HepG2 (cell line): ENCODE measurements around the gene SRCIN1. TPM values are rescaled to one million over a fixed set of nuclear protein-coding genes. Genes with fewer than 3 reads are reported as not detected.
A peak's percentile ranks its signal among the peaks of the same experiment; 100 is the strongest.

Experiments
- ATAC-seq: fragments of 200-7000 bp; cut with Tn5 transposase; 3 replicates; pipeline ENCODE4 v1.9.1; 2020; ENCODE audit warnings: mild to moderate bottlenecking, moderate library complexity
- BruUV-seq: library from RNA; stranded (reverse); fragments of 400-500 nt; replicated peaks from 2 replicates; lab custom pipeline; 2021; lab: Mats Ljungman, UMichigan
- CTCF ChIA-PET: fragments of 300-600 bp; formaldehyde crosslinking; extraction: SDS; loops from one replicate; lab custom pipeline; 2021; ENCODE audit warnings: low total read pairs, inconsistent platforms, low intra/inter-chr PET ratio; lab: Yijun Ruan, JAX
- POLR2A ChIA-PET: fragments of 350-600 bp; sonication (Branson Sonifier 250); formaldehyde crosslinking; loops from one replicate; lab custom pipeline; 2020; ENCODE audit warnings: antibody characterized with exemption, inconsistent platforms; lab: Yijun Ruan, JAX
- DNase-seq: peaks from one replicate; pipeline ENCODE4 v3.0.0-alpha.2; 2015; ENCODE audit warnings: low spot score
- FAIRE-seq: peaks from 3 replicates; lab custom pipeline; 2011; peaks lifted over from hg19 to GRCh38; lab: Jason Lieb, UNC
- H2AFZ ChIP-seq: one replicate; pipeline ENCODE4 v1.6.1; 2011; ENCODE audit warnings: low read length, inconsistent platforms
- H3K27ac ChIP-seq: fragments of 300-600 bp; 3 replicates; pipeline ENCODE4 v1.8.0; 2011; ENCODE audit warnings: mixed run types, mild to moderate bottlenecking, mixed read lengths, low read length, inconsistent platforms; ENCODE audit not compliant: insufficient read depth; ENCODE audit errors: extremely low read length
- H3K27me3 ChIP-seq, 2 experiments: fragments of 200-600 bp in 1 of 2; 2 replicates in 1 of 2; 3 replicates in 1 of 2; pipeline versions ENCODE4 v1.6.0 to v1.8.0; 2011; ENCODE audit warnings: low read length in 2 of 2, mild to moderate bottlenecking in 2 of 2, moderate library complexity in 2 of 2, inconsistent platforms in 1 of 2; ENCODE audit not compliant: insufficient read depth in 2 of 2, control insufficient read depth in 1 of 2
- H3K36me3 ChIP-seq, 2 experiments: fragments of 200-600 bp in 1 of 2; replicated peaks in 1 of 2; 2 replicates in 1 of 2; 3 replicates in 1 of 2; pipeline versions ENCODE4 v1.5.1 to v1.8.0; 2011; ENCODE audit warnings: low read length in 2 of 2, inconsistent platforms in 1 of 2; ENCODE audit not compliant: insufficient read depth in 2 of 2, control insufficient read depth in 1 of 2
- H3K4me1 ChIP-seq: 2 replicates; pipeline ENCODE4 v1.5.1; 2012; ENCODE audit warnings: low read length, inconsistent platforms; ENCODE audit not compliant: insufficient read depth
- H3K4me2 ChIP-seq: 2 replicates; pipeline ENCODE4 v1.6.0; 2011; ENCODE audit warnings: low read depth, low read length, inconsistent platforms
- H3K4me3 ChIP-seq, 3 experiments: fragments of 200-600 bp in 1 of 3; sonication (generic), shearing (Covaris generic) in 1 of 3; replicated peaks in 1 of 3; 2 replicates each; pipeline ENCODE4 v1.5.1; 2011 to 2016; ENCODE audit warnings: low read length in 3 of 3, inconsistent platforms in 2 of 3, low read depth in 2 of 3, mild to moderate bottlenecking in 2 of 3, control low read depth in 1 of 3, mixed read lengths in 1 of 3; ENCODE audit not compliant: insufficient read depth in 1 of 3
- H3K79me2 ChIP-seq: one replicate; pipeline ENCODE4 v1.6.1; 2011; ENCODE audit warnings: low read length, inconsistent platforms; ENCODE audit not compliant: insufficient read depth
- H3K9ac ChIP-seq: 2 replicates; pipeline ENCODE4 v1.6.0; 2011; ENCODE audit warnings: mild to moderate bottlenecking, low read depth, low read length, inconsistent platforms; ENCODE audit not compliant: insufficient read depth
- H3K9me3 ChIP-seq: 2 replicates; pipeline ENCODE4 v1.5.1; 2012; ENCODE audit warnings: mild to moderate bottlenecking, low read length
- H4K20me1 ChIP-seq: 2 replicates; pipeline ENCODE4 v1.6.0; 2011; ENCODE audit warnings: inconsistent platforms, mild to moderate bottlenecking, low read length, moderate library complexity; ENCODE audit not compliant: insufficient read depth
- HNRNPK ChIP-seq: fragments of 200-400 bp; formaldehyde crosslinking; IDR thresholded peaks from 2 replicates; pipeline ENCODE4 v1.6.1; 2018; ENCODE audit warnings: low read length, low read depth, moderate library complexity, mild to moderate bottlenecking; ENCODE audit not compliant: poor library complexity, severe bottlenecking
- MXD4 ChIP-seq: IDR thresholded peaks from 2 replicates; pipeline ENCODE4 v1.6.1; 2016; ENCODE audit warnings: mild to moderate bottlenecking, missing biosample characterization, missing genetic modification reagents
- NPAS2 ChIP-seq: sonication (generic); formaldehyde crosslinking; IDR thresholded peaks from 2 replicates; pipeline ENCODE4 v1.8.0; 2022; ENCODE audit warnings: mild to moderate bottlenecking, missing genetic modification reagents, borderline replicate concordance
- THAP11 ChIP-seq: IDR thresholded peaks from 2 replicates; pipeline ENCODE4 v1.6.1; 2016; ENCODE audit warnings: missing biosample characterization, missing genetic modification reagents
- WGBS: methylation state at CpG from one replicate; pipeline ENCODE4 v1.1.6; 2017; ENCODE audit warnings: low lambda C conversion rate; 5-methylcytosine and 5-hydroxymethylcytosine counted together
- in situ Hi-C: cut with HindIII; loops from 2 replicates; pipeline ENCODE4 v1.10.0; 2017; ENCODE audit warnings: low pct_unique_long_range_greater_than_20kb; ENCODE audit not compliant: extremely low pct_ligation_motif_present
- intact Hi-C: fragments of 100-400 bp; cut with micrococcal nuclease; formaldehyde crosslinking; loops from one replicate; pipeline ENCODE4 v1.10.0; 2022; ENCODE audit not compliant: unreplicated experiment
- polyA plus RNA-seq, 8 experiments: library from polyadenylated mRNA; depleted of rRNA in 3 of 8; stranded (reverse) in 7 of 8; unstranded in 1 of 8; fragments of >200 nt; fragmentation: Illumina TruSeq in 4 of 8; extraction: Trizol in 4 of 8; gene quantifications; 2 replicates each; pipeline versions ENCODE4 v1.2.1 to v1.2.3, GENCODE V29; 2011 to 2016; ENCODE audit warnings: low read depth in 4 of 8, missing spikeins in 1 of 8, mixed read lengths in 1 of 8; ENCODE audit not compliant: insufficient read depth in 1 of 8
- total RNA-seq, 5 experiments: library from RNA; depleted of rRNA; stranded (reverse); fragments of >200 nt; fragmentation: Illumina TruSeq; extraction: Trizol; gene quantifications; 2 replicates each; pipeline ENCODE4 v1.2.3, GENCODE V29; 2016; ENCODE audit warnings: low read depth in 1 of 5
- TF ChIP-seq, protein P1 (sequence below): sonication (generic); formaldehyde crosslinking; IDR thresholded peaks from 2 replicates; pipeline ENCODE4 v1.5.1; 2020; ENCODE audit warnings: missing genetic modification reagents, mild to moderate bottlenecking, borderline replicate concordance
- TF ChIP-seq, protein P2 (sequence below): sonication (generic); formaldehyde crosslinking; IDR thresholded peaks from 2 replicates; pipeline ENCODE4 v1.5.0; 2020; ENCODE audit warnings: missing genetic modification reagents
- TF ChIP-seq, protein P3 (sequence below): sonication (generic); formaldehyde crosslinking; IDR thresholded peaks from 2 replicates; pipeline ENCODE4 v1.5.0; 2020; ENCODE audit warnings: missing genetic modification reagents
- TF ChIP-seq, protein P4 (sequence below): sonication (generic); formaldehyde crosslinking; IDR thresholded peaks from 2 replicates; pipeline ENCODE4 v1.8.0; 2022; ENCODE audit warnings: mild to moderate bottlenecking, missing genetic modification reagents; ENCODE audit not compliant: insufficient replicate concordance
- TF ChIP-seq, protein P5 (sequence below): sonication (generic); formaldehyde crosslinking; IDR thresholded peaks from 2 replicates; pipeline ENCODE4 v1.4.0; 2020; ENCODE audit warnings: missing genetic modification reagents, borderline replicate concordance
- TF ChIP-seq, protein P6 (sequence below): sonication (generic); formaldehyde crosslinking; IDR thresholded peaks from 2 replicates; pipeline ENCODE4 v1.8.0; 2022; ENCODE audit warnings: mild to moderate bottlenecking, missing genetic modification reagents, borderline replicate concordance

SRCIN1 gene
- total and polyA plus RNA-seq, 2 of the 13 experiments (the other 11 are each of a cell fraction or from before 2014, with no cell fraction given) = 1.2 to 9.6 TPM

DNA sequence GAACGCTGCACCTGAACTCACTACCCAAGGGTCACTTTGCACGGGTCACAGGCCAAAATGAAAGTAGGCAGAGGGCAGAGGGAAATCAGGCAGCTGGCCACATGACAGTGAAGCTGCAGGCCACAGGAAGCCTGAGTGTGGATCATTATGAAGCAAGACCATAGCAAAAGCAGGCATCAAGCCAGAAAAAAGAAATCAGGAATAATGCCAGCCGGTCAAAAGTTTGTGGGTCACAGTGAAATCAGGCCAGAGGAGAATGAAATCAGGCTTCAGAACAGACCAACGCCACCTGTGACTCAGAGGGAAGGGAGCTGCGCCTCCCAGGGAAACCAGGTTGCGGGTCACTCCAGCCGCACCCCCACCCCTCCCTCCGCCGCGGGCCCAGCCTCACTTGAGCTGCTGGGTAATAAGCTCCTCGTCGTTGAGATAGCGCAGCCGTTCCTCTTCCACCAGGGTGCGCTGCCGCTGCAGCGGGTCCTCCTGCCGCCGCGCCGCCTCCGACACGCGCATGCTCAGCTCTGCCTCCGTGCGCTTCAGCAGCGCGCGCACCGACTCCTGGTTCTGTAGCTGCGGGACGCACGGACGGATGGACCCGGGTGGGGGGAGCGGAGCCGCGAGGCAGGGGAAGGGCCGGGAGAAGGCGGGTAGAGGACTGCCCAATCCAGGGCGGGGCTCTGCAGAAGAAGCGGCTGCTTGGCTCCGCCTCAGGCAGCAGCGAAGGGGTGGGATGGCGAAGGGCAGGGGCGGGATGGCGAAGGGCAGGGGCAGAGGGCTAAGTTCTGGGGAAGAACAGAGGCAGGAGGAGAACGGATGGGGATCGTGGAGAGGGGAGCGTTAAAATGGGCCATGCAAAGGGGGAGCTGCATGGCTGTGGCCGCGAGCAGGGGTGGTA is 47.7 kb downstream of the SRCIN1 start:
- BruUV-seq = no TSS peak
- H3K79me2 ChIP-seq = no peaks in the 10 kb centered on the region
- intact Hi-C loops (loop anchor here (1.0 to 5.0 kb wide), 3 partner anchors 26 to 109 kb away; no protein-coding TSS in a partner anchor), in situ Hi-C loops (loop anchor here (5.0 kb wide), 1 partner anchor 109 kb away; no protein-coding TSS in a partner anchor)
- no peak for FAIRE-seq
- no peaks in the 10 kb centered on the region for H3K36me3 ChIP-seq
- H3K4me3 ChIP-seq = peak overlapping the region; percentile 19 to 67 (median 51); a peak in 5 of 6 replicates
- CTCF ChIA-PET = interaction anchor here (1.1 to 2.0 kb wide), 5 partner anchors 21 to 109 kb away, joined by 4 to 18 read pairs (median 10); no protein-coding TSS in a partner anchor
- H3K4me2 ChIP-seq = peak overlapping the region; percentile 81
- no peak overlapping the region for H2AFZ ChIP-seq
- H3K9me3 ChIP-seq = no peaks in the 10 kb centered on the region
- peak; percentile 89 for DNase-seq
- peaks cover 0 to 2% of the 10 kb centered on the region in 2 experiments; a peak in 1 of 5 replicates for H3K27me3 ChIP-seq
- ATAC-seq = peak; percentile 79
- H4K20me1 ChIP-seq = no peaks in the 10 kb centered on the region
- H3K4me1 ChIP-seq = peaks cover 39% of the 10 kb centered on the region
- no peak overlapping the region for H3K27ac ChIP-seq
- H3K9ac ChIP-seq = peak overlapping the region; percentile 49; the same call in 1 of the 2 replicates
- WGBS = 9% methylated on average over 36 of the region's 52 CpGs
- POLR2A ChIA-PET = interaction anchor here (0.6 to 2.9 kb wide), 20 partner anchors 8 to 642 kb away, joined by 3 to 29 read pairs (median 5); partner anchors contain the start of genes RPL19 and SRCIN1
- TF ChIP-seq, protein P1, sequence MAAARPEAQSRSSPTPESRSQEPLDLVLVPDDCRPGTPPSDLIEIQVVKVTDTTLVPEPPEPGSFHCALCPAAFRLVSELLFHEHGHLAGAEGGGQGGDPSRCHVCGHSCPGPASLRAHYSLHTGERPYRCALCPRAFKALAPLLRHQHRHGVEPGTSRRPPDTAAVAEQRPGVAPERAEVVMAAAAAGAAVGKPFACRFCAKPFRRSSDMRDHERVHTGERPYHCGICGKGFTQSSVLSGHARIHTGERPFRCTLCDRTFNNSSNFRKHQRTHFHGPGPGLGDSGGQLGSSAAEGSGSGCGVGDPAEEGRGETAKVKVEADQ (CRISPR knock-in tag) = peak; percentile 61; the same call in 1 of the 2 replicates
- TF ChIP-seq, protein P2, sequence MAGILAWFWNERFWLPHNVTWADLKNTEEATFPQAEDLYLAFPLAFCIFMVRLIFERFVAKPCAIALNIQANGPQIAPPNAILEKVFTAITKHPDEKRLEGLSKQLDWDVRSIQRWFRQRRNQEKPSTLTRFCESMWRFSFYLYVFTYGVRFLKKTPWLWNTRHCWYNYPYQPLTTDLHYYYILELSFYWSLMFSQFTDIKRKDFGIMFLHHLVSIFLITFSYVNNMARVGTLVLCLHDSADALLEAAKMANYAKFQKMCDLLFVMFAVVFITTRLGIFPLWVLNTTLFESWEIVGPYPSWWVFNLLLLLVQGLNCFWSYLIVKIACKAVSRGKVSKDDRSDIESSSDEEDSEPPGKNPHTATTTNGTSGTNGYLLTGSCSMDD (CRISPR knock-in tag) = no peak
- TF ChIP-seq NPAS2 (CRISPR knock-in tag) (no peak), MXD4 (CRISPR knock-in tag) (no peak), THAP11 (CRISPR knock-in tag) (peak; percentile 70), HNRNPK (peak; percentile 95)
- TF ChIP-seq, protein P3, sequence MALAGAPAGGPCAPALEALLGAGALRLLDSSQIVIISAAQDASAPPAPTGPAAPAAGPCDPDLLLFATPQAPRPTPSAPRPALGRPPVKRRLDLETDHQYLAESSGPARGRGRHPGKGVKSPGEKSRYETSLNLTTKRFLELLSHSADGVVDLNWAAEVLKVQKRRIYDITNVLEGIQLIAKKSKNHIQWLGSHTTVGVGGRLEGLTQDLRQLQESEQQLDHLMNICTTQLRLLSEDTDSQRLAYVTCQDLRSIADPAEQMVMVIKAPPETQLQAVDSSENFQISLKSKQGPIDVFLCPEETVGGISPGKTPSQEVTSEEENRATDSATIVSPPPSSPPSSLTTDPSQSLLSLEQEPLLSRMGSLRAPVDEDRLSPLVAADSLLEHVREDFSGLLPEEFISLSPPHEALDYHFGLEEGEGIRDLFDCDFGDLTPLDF (CRISPR knock-in tag) = no peak
- TF ChIP-seq, protein P4, sequence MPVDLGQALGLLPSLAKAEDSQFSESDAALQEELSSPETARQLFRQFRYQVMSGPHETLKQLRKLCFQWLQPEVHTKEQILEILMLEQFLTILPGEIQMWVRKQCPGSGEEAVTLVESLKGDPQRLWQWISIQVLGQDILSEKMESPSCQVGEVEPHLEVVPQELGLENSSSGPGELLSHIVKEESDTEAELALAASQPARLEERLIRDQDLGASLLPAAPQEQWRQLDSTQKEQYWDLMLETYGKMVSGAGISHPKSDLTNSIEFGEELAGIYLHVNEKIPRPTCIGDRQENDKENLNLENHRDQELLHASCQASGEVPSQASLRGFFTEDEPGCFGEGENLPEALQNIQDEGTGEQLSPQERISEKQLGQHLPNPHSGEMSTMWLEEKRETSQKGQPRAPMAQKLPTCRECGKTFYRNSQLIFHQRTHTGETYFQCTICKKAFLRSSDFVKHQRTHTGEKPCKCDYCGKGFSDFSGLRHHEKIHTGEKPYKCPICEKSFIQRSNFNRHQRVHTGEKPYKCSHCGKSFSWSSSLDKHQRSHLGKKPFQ (CRISPR knock-in tag) = no peak
- TF ChIP-seq, protein P5, sequence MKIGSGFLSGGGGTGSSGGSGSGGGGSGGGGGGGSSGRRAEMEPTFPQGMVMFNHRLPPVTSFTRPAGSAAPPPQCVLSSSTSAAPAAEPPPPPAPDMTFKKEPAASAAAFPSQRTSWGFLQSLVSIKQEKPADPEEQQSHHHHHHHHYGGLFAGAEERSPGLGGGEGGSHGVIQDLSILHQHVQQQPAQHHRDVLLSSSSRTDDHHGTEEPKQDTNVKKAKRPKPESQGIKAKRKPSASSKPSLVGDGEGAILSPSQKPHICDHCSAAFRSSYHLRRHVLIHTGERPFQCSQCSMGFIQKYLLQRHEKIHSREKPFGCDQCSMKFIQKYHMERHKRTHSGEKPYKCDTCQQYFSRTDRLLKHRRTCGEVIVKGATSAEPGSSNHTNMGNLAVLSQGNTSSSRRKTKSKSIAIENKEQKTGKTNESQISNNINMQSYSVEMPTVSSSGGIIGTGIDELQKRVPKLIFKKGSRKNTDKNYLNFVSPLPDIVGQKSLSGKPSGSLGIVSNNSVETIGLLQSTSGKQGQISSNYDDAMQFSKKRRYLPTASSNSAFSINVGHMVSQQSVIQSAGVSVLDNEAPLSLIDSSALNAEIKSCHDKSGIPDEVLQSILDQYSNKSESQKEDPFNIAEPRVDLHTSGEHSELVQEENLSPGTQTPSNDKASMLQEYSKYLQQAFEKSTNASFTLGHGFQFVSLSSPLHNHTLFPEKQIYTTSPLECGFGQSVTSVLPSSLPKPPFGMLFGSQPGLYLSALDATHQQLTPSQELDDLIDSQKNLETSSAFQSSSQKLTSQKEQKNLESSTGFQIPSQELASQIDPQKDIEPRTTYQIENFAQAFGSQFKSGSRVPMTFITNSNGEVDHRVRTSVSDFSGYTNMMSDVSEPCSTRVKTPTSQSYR = no peak
- TF ChIP-seq, protein P6, sequence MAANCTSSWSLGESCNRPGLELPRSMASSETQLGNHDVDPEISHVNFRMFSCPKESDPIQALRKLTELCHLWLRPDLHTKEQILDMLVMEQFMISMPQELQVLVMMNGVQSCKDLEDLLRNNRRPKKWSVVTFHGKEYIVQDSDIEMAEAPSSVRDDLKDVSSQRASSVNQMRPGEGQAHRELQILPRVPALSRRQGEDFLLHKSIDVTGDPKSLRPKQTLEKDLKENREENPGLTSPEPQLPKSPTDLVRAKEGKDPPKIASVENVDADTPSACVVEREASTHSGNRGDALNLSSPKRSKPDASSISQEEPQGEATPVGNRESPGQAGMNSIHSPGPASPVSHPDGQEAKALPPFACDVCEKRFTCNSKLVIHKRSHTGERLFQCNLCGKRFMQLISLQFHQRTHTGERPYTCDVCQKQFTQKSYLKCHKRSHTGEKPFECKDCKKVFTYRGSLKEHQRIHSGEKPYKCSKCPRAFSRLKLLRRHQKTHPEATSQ (CRISPR knock-in tag) = no peak; the same call in 1 of the 2 replicates
